BLaER1 treated with 17β-estradiol and CSF1 and Interleukin-3, amounts not matched to agents 10 nM and 100 nM (cell line): ENCODE results near the gene THSD7B.

Source experiments
- H3K27ac ChIP-seq, 11 experiments: shearing (Covaris generic); formaldehyde crosslinking; 2 replicates each; pipeline ENCODE4 v1.8.1; 2022
- H3K27me3 ChIP-seq, 11 experiments: shearing (Covaris generic); formaldehyde crosslinking; 2 replicates each; pipeline ENCODE4 v1.8.1; 2022
- H3K36me3 ChIP-seq, 11 experiments: shearing (Covaris generic); formaldehyde crosslinking; 2 replicates each; pipeline ENCODE4 v1.8.1; 2022
- H3K4me1 ChIP-seq, 10 experiments: shearing (Covaris generic); formaldehyde crosslinking; 2 replicates each; pipeline ENCODE4 v1.8.1; 2022
- H3K4me2 ChIP-seq, 11 experiments: shearing (Covaris generic); formaldehyde crosslinking; 2 replicates each; pipeline ENCODE4 v1.8.1; 2022
- H3K4me3 ChIP-seq, 10 experiments: shearing (Covaris generic); formaldehyde crosslinking; 2 replicates each; pipeline ENCODE4 v1.8.1; 2022
- H3K9ac ChIP-seq, 11 experiments: shearing (Covaris generic); formaldehyde crosslinking; 2 replicates each; pipeline ENCODE4 v1.8.1; 2022
- H3K9me3 ChIP-seq, 11 experiments: shearing (Covaris generic); formaldehyde crosslinking; replicated peaks in 1 of 11; 2 replicates each; pipeline ENCODE4 v1.8.1; 2022
- H4K20me1 ChIP-seq, 11 experiments: shearing (Covaris generic); formaldehyde crosslinking; 2 replicates each; pipeline ENCODE4 v1.8.1; 2022
- Cebpa-rat ChIP-seq, 11 experiments: shearing (Covaris generic); IDR thresholded peaks; 2 replicates each; pipeline ENCODE4 v1.8.1; 2022

THSD7B gene

DNA sequence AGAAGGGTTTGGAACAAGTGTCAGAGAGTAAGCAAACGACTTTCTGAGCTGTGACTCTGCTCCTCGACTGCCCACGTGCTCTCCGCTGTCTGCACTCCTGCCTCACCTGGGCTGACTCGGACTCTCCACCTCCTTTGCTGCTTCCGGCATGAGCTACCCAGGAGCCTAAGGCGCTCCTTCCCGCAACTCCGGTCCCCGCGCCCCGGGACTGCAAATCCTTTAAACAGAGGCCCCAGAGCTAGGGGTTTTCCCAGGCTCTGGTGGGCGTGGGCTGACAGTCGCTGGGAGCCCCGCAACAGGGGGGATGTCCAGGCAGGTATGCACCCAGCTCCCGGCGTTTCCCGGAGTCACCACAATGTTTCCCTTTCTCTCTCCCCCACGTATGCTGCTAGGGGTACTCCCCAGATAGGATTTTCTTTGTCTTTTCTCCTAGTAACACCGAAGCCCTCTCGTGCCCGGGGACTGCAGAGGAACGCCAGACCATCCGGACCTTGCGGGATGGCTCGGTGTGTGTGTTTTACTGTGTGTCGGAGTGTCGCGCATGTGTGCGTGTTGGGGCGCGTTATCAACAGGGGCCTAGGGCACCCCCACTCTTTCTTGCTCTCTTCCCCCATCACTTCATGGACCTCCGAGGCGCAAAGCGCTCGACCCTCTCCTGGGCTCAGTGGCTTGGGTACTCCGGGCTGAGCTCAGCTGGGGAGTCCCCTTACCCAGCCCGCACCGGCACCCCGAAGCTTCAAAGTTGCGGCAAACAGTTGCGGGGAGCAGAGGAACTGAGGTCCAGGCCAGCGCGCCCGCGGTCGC is 691 bp upstream of the THSD7B start:
- Histone ChIP-seq H3K27me3 (no peaks in the 10 kb centered on the region), H3K4me1 (no peaks in the 10 kb centered on the region), H4K20me1 (no peaks in the 10 kb centered on the region), H3K9ac (no peak overlapping the region), H3K9me3 (peaks cover 8 to 25% (median 19%) of the 10 kb centered on the region in 11 experiments; a peak in 20 of 22 replicates), H3K4me2 (no peak overlapping the region), H3K36me3 (no peaks in the 10 kb centered on the region), H3K4me3 (no peak overlapping the region), H3K27ac (no peak overlapping the region)
- no peak for TF ChIP-seq Cebpa-rat (IDR thresholded peaks at IDR 0.05)

GRCh38 chr2:136766073-136766404 is 694 bp downstream of the THSD7B start:
- H3K4me2 ChIP-seq: no peak overlapping the region
- no peak for TF ChIP-seq Cebpa-rat (IDR thresholded peaks at IDR 0.05)
- no peaks in the 10 kb centered on the region for H3K27me3 ChIP-seq
- H4K20me1 ChIP-seq: no peaks in the 10 kb centered on the region
- H3K36me3 ChIP-seq: no peaks in the 10 kb centered on the region
- no peak overlapping the region for H3K9ac ChIP-seq
- no peaks in the 10 kb centered on the region for H3K4me1 ChIP-seq
- no peak overlapping the region for H3K27ac ChIP-seq
- H3K9me3 ChIP-seq: peaks cover 8 to 25% (median 19%) of the 10 kb centered on the region in 11 experiments; a peak in 20 of 22 replicates
- no peak overlapping the region for H3K4me3 ChIP-seq

GRCh38 chr2:136767030-136767429 is 1.7 kb downstream of the THSD7B start:
- Histone ChIP-seq H3K9me3 (peaks cover 8 to 25% (median 19%) of the 10 kb centered on the region in 11 experiments; a peak in 20 of 22 replicates), H3K4me2 (no peak overlapping the region), H3K9ac (no peak overlapping the region), H3K4me1 (no peaks in the 10 kb centered on the region), H3K4me3 (no peak overlapping the region), H3K27me3 (no peaks in the 10 kb centered on the region), H3K27ac (no peak overlapping the region), H3K36me3 (no peaks in the 10 kb centered on the region), H4K20me1 (no peaks in the 10 kb centered on the region)
- TF ChIP-seq Cebpa-rat (IDR thresholded peaks at IDR 0.05): no peak

- Histone ChIP-seq H3K9ac (no peak overlapping the region), H3K4me2 (no peak overlapping the region), H3K27ac (no peak overlapping the region), H4K20me1 (no peaks in the 10 kb centered on the region), H3K4me3 (no peak overlapping the region), H3K36me3 (no peaks in the 10 kb centered on the region), H3K4me1 (no peaks in the 10 kb centered on the region), H3K9me3 (peaks cover 8 to 18% (median 14%) of the 10 kb centered on the region in 11 experiments; a peak in 20 of 22 replicates), H3K27me3 (no peaks in the 10 kb centered on the region)
- TF ChIP-seq Cebpa-rat (IDR thresholded peaks at IDR 0.05): no peak
These were observed 4.5 kb downstream of the THSD7B start for GRCh38 chr2:136769871-136770270.

DNA sequence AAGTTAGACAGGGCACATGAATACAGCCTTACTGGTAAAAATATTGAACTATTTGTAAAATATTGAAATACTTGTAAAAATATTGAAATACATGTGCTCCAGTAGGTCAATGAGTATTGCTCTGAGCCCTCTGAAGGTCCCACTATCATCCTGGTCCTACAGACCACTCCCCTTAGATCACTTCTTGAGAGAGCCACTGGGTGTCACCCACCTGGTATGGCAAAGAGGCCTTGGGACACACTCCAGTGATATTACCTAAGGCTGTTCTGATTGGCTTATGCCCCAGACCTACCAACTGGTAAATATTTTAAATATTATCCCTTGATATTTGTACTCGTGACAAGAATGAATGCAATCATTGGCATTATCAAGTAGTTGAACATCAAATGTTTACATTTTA is 5.0 kb downstream of the THSD7B start:
- TF ChIP-seq Cebpa-rat (IDR thresholded peaks at IDR 0.05): no peak
- no peaks in the 10 kb centered on the region for H4K20me1 ChIP-seq
- H3K4me1 ChIP-seq: no peaks in the 10 kb centered on the region
- H3K9ac ChIP-seq: no peak overlapping the region
- H3K27ac ChIP-seq: no peak overlapping the region
- no peak overlapping the region for H3K4me3 ChIP-seq
- H3K9me3 ChIP-seq: peaks cover 6 to 13% (median 9%) of the 10 kb centered on the region in 11 experiments; a peak in 20 of 22 replicates
- no peak overlapping the region for H3K4me2 ChIP-seq
- H3K36me3 ChIP-seq: no peaks in the 10 kb centered on the region
- no peaks in the 10 kb centered on the region for H3K27me3 ChIP-seq

DNA sequence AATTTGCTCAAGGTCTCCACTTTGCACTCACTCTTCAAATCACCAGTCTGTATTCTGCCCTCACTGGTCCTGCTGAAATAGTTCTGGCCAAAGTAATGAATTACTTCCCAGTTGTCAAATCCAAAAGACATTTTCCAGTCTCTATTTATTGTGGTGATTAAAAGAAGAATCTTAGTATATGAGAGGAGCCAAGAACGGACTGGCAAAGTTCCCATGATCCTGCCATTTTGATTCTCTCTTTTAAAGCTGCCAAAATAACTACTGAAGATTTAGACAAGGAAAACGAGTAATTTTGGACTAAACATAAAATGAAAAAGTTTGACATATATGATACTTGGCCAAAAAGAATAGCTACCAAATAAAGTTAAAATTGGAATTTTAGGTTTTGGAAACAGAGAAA is 12.0 kb downstream of the THSD7B start:
- no peaks in the 10 kb centered on the region for H3K36me3 ChIP-seq
- H3K9ac ChIP-seq: no peak overlapping the region
- H3K4me2 ChIP-seq: no peak overlapping the region
- H3K27ac ChIP-seq: no peak overlapping the region
- no peak overlapping the region for H3K4me3 ChIP-seq
- no peak for TF ChIP-seq Cebpa-rat (IDR thresholded peaks at IDR 0.05)
- no peaks in the 10 kb centered on the region for H4K20me1 ChIP-seq
- H3K27me3 ChIP-seq: no peaks in the 10 kb centered on the region
- H3K9me3 ChIP-seq: no peaks in the 10 kb centered on the region
- H3K4me1 ChIP-seq: no peaks in the 10 kb centered on the region

DNA sequence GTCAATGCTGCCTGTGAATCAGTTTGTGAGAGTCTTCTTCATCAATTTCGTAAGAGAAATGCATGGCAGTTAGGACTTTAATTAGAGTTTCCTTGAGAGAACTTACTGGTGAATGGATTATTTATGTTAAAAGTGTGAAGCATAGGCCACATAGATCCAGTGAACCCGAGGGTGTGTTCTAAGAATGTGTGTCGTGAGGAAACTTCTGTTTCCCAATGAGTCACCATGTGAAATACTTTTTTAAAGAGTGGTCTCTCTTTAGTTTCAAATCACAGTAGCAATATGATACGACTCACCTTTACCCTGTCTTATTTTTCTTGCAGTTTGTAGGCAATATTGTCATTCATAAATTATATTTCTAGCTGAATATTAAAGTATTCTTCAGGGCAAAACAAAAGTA is 18.5 kb downstream of the THSD7B start:
- no peaks in the 10 kb centered on the region for H3K9me3 ChIP-seq
- H3K9ac ChIP-seq: no peak overlapping the region
- no peak overlapping the region for H3K27ac ChIP-seq
- no peaks in the 10 kb centered on the region for H3K36me3 ChIP-seq
- H4K20me1 ChIP-seq: no peaks in the 10 kb centered on the region
- H3K4me3 ChIP-seq: no peak overlapping the region
- TF ChIP-seq Cebpa-rat (IDR thresholded peaks at IDR 0.05): no peak
- no peak overlapping the region for H3K4me2 ChIP-seq
- H3K27me3 ChIP-seq: no peaks in the 10 kb centered on the region
- H3K4me1 ChIP-seq: no peaks in the 10 kb centered on the region

DNA sequence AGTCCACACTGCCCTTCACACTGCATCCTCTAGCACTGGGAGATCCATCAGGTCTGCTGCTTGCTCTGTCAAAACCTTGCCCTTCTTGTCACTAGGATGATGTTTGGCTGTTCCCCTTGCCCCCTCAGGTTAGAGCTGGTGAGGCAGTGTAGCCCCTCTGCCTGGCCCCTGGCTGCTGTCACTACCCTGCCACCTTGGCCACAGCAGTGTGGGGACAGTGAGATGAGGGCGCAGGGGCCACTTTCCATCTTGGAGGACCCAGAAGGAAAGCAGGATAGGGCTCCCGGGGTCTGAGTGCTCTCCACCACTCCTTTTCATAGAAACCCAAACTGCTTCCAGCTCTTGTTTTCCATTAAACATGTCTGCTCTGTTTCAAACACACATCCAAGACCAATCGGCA is 19.9 kb downstream of the THSD7B start:
- no peak for TF ChIP-seq Cebpa-rat (IDR thresholded peaks at IDR 0.05)
- Histone ChIP-seq H3K9me3 (no peaks in the 10 kb centered on the region), H3K4me1 (no peaks in the 10 kb centered on the region), H3K27ac (no peak overlapping the region), H3K9ac (no peak overlapping the region), H3K27me3 (no peaks in the 10 kb centered on the region), H4K20me1 (no peaks in the 10 kb centered on the region), H3K36me3 (no peaks in the 10 kb centered on the region), H3K4me2 (no peak overlapping the region), H3K4me3 (no peak overlapping the region)

- Histone ChIP-seq H3K36me3 (no peaks in the 10 kb centered on the region), H3K27ac (no peak overlapping the region), H3K9ac (no peak overlapping the region), H3K4me3 (no peak overlapping the region), H3K4me2 (no peak overlapping the region), H3K27me3 (no peaks in the 10 kb centered on the region), H4K20me1 (no peaks in the 10 kb centered on the region), H3K4me1 (no peaks in the 10 kb centered on the region), H3K9me3 (no peaks in the 10 kb centered on the region)
- TF ChIP-seq Cebpa-rat (IDR thresholded peaks at IDR 0.05): no peak
These were observed 22.6 kb downstream of the THSD7B start for GRCh38 chr2:136787970-136788369.

GRCh38 chr2:136796339-136796738 is 31.0 kb downstream of the THSD7B start:
- no peaks in the 10 kb centered on the region for H4K20me1 ChIP-seq
- no peaks in the 10 kb centered on the region for H3K4me1 ChIP-seq
- no peaks in the 10 kb centered on the region for H3K27me3 ChIP-seq
- no peak overlapping the region for H3K27ac ChIP-seq
- TF ChIP-seq Cebpa-rat (IDR thresholded peaks at IDR 0.05): no peak
- no peak overlapping the region for H3K9ac ChIP-seq
- H3K4me3 ChIP-seq: no peak overlapping the region
- H3K9me3 ChIP-seq: no peaks in the 10 kb centered on the region
- H3K4me2 ChIP-seq: no peak overlapping the region
- H3K36me3 ChIP-seq: no peaks in the 10 kb centered on the region
